ENCODE measurements around the gene B4GALT3.

B4GALT3 gene

GRCh38 chr1:161206411-161207140 lies 29.3 kb upstream of the B4GALT3 start:
- DNase-seq (ENCODE audit: low spot score), result no peak

GRCh38 chr1:161201836-161202712 lies 24.8 kb upstream of the B4GALT3 start, which contains the start of gene NDUFS2:
Gene NDUFS2, plus strand, starts transcription at chr1:161202367. Its CDS starts 19 bp downstream, at chr1:161202386.
- DNase-seq (ENCODE audit: low spot score), result peak; percentile 99

- DNase-seq (ENCODE audit: low spot score), result no peak
These were observed 23.9 kb upstream of the B4GALT3 start for GRCh38 chr1:161200992-161201835.

- no peak for DNase-seq (ENCODE audit: low spot score)
These were observed 23.2 kb upstream of the B4GALT3 start for GRCh38 chr1:161200421-161200991.

- no peak for DNase-seq (ENCODE audit: low spot score)
These were observed 22.3 kb upstream of the B4GALT3 start for GRCh38 chr1:161199506-161200139.

- DNase-seq (ENCODE audit: low spot score), result no peak
These were observed 21.7 kb upstream of the B4GALT3 start, which contains the start of gene ADAMTS4 for GRCh38 chr1:161198897-161199431. Gene ADAMTS4, minus strand, starts transcription at chr1:161199054. Its CDS starts 427 bp downstream, at chr1:161198627.

- DNase-seq (ENCODE audit: low spot score), result no peak
These were observed 21.0 kb upstream of the B4GALT3 start for GRCh38 chr1:161198194-161198896.

GRCh38 chr1:161197560-161198193 lies 20.4 kb upstream of the B4GALT3 start:
- no peak for DNase-seq (ENCODE audit: low spot score)

- no peak for DNase-seq (ENCODE audit: low spot score)
These were observed 19.5 kb upstream of the B4GALT3 start for GRCh38 chr1:161196521-161197451.

GRCh38 chr1:161196111-161196510 lies 18.8 kb upstream of the B4GALT3 start:
- DNase-seq (ENCODE audit: low spot score), result no peak

- DNase-seq (ENCODE audit: low spot score), result no peak
These were observed 17.9 kb upstream of the B4GALT3 start for GRCh38 chr1:161195171-161195570.

GRCh38 chr1:161193561-161194235 lies 16.4 kb upstream of the B4GALT3 start:
- DNase-seq (ENCODE audit: low spot score), result no peak

GRCh38 chr1:161192476-161193465 lies 15.5 kb upstream of the B4GALT3 start:
- peak; percentile 78 for DNase-seq (ENCODE audit: low spot score)

GRCh38 chr1:161191971-161192370 lies 14.7 kb upstream of the B4GALT3 start:
- no peak for DNase-seq (ENCODE audit: low spot score)

GRCh38 chr1:161190962-161191521 lies 13.7 kb upstream of the B4GALT3 start:
- no peak for DNase-seq (ENCODE audit: low spot score)

GRCh38 chr1:161189036-161189435 lies 11.7 kb upstream of the B4GALT3 start:
- no peak for DNase-seq (ENCODE audit: low spot score)

All from RKO (cell line).